HG03342 (cell line): ENCODE data around the gene NNAT.
"Not testable (repeated sequence)": the region's sequence is repeated elsewhere in the genome, so short reads cannot be mapped to it uniquely, and the experiment has no call there.

ENCODE experiments used
- ATAC-seq: cut with Tn5 transposase; IDR thresholded peaks from one replicate; pipeline ENCODE4 v1.9.1; 2021; ENCODE audit warnings: mild to moderate bottlenecking, moderate library complexity; ENCODE audit not compliant: unreplicated experiment

The NNAT gene

GRCh38 chr20:37538003-37538402, 17.0 kb downstream of the NNAT start:
- ATAC-seq = no peak

- no peak for ATAC-seq
Measured at GRCh38 chr20:37539424-37539823, 18.4 kb downstream of the NNAT start.

GRCh38 chr20:37540001-37540400, 19.0 kb downstream of the NNAT start:
- ATAC-seq = no peak

GRCh38 chr20:37540838-37541237, 19.8 kb downstream of the NNAT start:
- not testable (repeated sequence) for ATAC-seq

GRCh38 chr20:37541326-37541725, 20.3 kb downstream of the NNAT start:
- ATAC-seq = no peak

GRCh38 chr20:37542281-37542680, 21.2 kb downstream of the NNAT start:
- no peak for ATAC-seq

GRCh38 chr20:37543828-37544227, 22.8 kb downstream of the NNAT start:
- no peak for ATAC-seq

GRCh38 chr20:37544386-37544785, 23.3 kb downstream of the NNAT start:
- ATAC-seq = no peak

GRCh38 chr20:37545516-37545915, 24.5 kb downstream of the NNAT start:
- ATAC-seq = no peak

GRCh38 chr20:37547912-37548311, 26.9 kb downstream of the NNAT start:
- ATAC-seq = no peak

- ATAC-seq = not testable (repeated sequence)
Measured at GRCh38 chr20:37550101-37550920, 29.3 kb downstream of the NNAT start.

GRCh38 chr20:37551660-37552059, 30.6 kb downstream of the NNAT start:
- not testable (repeated sequence) for ATAC-seq

- no peak for ATAC-seq
Measured at GRCh38 chr20:37552415-37552814, 31.4 kb downstream of the NNAT start.

GRCh38 chr20:37554721-37555298, 33.8 kb downstream of the NNAT start:
- ATAC-seq = not testable (repeated sequence)

- no peak for ATAC-seq
Measured at GRCh38 chr20:37556538-37556937, 35.5 kb downstream of the NNAT start.

- ATAC-seq = no peak
Measured at GRCh38 chr20:37558306-37558705, 37.3 kb downstream of the NNAT start.

- ATAC-seq = no peak
Measured at GRCh38 chr20:37558779-37559178, 37.7 kb downstream of the NNAT start.

GRCh38 chr20:37559312-37560027, 38.4 kb downstream of the NNAT start:
- no peak for ATAC-seq

GRCh38 chr20:37560629-37561028, 39.6 kb downstream of the NNAT start:
- no peak for ATAC-seq

- ATAC-seq = no peak
Measured at GRCh38 chr20:37562695-37563480, 41.8 kb downstream of the NNAT start.

- no peak for ATAC-seq
Measured at GRCh38 chr20:37564016-37564387, 43.0 kb downstream of the NNAT start.
